Spleen (tissue), 7 donors: ENCODE measurements around the gene RECK.

ENCODE experiments used
- POLR2AphosphoS5 ChIP-seq, 3 donors: sonication (generic); formaldehyde crosslinking; IDR thresholded peaks; one replicate each; pipeline ENCODE4 v1.5.1; 2017; ENCODE audit warnings: antibody characterized with exemption in 3 of 3
- TF ChIP-seq, protein P1 (sequence below), 11 experiments: fragments of 200-600 bp in 7 of 11; fragments of 450-650 bp in 4 of 11; sonication (generic) in 4 of 11; IDR thresholded peaks in 8 of 11; conservative IDR thresholded peaks in 3 of 11; 1 replicate in 7 of 11; 2 replicates in 4 of 11; pipeline versions ENCODE4 v1.4.0 to v1.8.0; 2016 to 2021; ENCODE audit warnings: antibody characterized with exemption in 11 of 11, inconsistent platforms in 4 of 11, mild to moderate bottlenecking in 1 of 11
- donor health status: DM: no; HTN: no; CAD: no; lungs with moderate emphysema.
- donor health status: DM: no; HTN: no; CAD: no.
- donor health status: DM: no; HTN: no; CAD: no.

DNA sequence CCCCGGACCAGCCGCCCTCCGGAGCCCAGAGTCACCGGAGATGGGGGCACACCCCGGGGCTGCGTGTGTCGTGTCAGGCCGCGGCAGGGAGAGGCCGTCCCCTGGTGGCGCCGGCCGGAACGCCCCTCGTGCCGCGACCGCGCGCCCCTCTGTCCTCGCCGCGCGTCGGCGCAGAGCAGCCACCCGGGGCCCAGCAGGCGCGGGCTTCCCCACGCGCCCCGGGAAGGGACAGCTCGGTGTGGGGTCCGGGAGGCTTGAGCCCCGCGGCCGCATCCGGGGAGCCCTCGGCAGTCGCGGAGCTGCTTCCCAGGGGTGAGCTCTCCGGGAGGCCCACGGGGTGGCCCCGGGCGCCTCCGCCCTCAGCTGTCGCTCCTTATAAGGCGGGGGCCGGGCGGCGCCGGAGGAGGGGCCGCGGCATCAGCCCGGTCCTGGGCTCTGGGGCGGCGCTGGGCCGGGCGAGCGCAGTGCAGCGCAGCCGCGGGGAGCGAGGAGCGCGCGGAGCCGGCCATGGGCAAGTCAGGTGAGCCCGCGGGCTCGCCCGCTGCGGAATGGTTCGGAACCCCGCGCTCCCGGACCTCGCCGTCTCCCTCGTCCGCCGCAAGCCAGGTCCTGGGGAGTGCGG is 99.7 kb downstream of the RECK start, which contains the start of gene GLIPR2:
- TF ChIP-seq, protein P1, sequence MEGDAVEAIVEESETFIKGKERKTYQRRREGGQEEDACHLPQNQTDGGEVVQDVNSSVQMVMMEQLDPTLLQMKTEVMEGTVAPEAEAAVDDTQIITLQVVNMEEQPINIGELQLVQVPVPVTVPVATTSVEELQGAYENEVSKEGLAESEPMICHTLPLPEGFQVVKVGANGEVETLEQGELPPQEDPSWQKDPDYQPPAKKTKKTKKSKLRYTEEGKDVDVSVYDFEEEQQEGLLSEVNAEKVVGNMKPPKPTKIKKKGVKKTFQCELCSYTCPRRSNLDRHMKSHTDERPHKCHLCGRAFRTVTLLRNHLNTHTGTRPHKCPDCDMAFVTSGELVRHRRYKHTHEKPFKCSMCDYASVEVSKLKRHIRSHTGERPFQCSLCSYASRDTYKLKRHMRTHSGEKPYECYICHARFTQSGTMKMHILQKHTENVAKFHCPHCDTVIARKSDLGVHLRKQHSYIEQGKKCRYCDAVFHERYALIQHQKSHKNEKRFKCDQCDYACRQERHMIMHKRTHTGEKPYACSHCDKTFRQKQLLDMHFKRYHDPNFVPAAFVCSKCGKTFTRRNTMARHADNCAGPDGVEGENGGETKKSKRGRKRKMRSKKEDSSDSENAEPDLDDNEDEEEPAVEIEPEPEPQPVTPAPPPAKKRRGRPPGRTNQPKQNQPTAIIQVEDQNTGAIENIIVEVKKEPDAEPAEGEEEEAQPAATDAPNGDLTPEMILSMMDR (IDR thresholded peaks at IDR 0.05 in 8 of 11, conservative IDR thresholded peaks at IDR 0.05 in 3 of 11): peak in 5 of 11 experiments; percentile 7 to 46 (median 39)
- peak; percentile 78 to 86 (median 83) for TF ChIP-seq POLR2AphosphoS5 (IDR thresholded peaks at IDR 0.05)
